Measurements from ENCODE around the gene ATP5F1B. TPM values are rescaled to one million over a fixed set of nuclear protein-coding genes. Genes with fewer than 3 reads are reported as not detected.

The ATP5F1B gene
- total and polyA plus RNA-seq, 9 of the 15 experiments (the other 6 are each of a cell fraction or from before 2014, with no cell fraction given), result 908 to 3,125 (median 1,482) TPM

DNA sequence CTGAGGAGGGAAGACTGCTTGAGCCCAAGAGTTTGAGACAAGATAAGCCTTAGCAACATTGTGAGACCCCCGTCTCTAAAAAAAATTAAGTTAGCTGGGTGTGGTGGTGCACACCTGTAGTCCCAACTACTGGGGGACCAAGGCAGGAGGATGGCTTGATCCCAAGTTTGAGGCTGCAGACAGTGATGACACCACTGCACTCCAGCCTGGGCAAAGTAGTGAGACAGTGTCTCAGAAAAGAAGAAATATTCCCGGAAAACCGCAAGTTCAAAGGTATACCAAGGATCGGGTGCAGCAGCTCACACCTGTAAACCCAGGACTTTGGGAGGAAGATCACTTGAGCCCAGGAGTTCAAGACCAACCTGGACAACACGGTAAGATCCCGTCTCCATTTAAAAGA, 36.5 kb upstream of the ATP5F1B start (continued):
- TF ChIP-seq, protein P1, sequence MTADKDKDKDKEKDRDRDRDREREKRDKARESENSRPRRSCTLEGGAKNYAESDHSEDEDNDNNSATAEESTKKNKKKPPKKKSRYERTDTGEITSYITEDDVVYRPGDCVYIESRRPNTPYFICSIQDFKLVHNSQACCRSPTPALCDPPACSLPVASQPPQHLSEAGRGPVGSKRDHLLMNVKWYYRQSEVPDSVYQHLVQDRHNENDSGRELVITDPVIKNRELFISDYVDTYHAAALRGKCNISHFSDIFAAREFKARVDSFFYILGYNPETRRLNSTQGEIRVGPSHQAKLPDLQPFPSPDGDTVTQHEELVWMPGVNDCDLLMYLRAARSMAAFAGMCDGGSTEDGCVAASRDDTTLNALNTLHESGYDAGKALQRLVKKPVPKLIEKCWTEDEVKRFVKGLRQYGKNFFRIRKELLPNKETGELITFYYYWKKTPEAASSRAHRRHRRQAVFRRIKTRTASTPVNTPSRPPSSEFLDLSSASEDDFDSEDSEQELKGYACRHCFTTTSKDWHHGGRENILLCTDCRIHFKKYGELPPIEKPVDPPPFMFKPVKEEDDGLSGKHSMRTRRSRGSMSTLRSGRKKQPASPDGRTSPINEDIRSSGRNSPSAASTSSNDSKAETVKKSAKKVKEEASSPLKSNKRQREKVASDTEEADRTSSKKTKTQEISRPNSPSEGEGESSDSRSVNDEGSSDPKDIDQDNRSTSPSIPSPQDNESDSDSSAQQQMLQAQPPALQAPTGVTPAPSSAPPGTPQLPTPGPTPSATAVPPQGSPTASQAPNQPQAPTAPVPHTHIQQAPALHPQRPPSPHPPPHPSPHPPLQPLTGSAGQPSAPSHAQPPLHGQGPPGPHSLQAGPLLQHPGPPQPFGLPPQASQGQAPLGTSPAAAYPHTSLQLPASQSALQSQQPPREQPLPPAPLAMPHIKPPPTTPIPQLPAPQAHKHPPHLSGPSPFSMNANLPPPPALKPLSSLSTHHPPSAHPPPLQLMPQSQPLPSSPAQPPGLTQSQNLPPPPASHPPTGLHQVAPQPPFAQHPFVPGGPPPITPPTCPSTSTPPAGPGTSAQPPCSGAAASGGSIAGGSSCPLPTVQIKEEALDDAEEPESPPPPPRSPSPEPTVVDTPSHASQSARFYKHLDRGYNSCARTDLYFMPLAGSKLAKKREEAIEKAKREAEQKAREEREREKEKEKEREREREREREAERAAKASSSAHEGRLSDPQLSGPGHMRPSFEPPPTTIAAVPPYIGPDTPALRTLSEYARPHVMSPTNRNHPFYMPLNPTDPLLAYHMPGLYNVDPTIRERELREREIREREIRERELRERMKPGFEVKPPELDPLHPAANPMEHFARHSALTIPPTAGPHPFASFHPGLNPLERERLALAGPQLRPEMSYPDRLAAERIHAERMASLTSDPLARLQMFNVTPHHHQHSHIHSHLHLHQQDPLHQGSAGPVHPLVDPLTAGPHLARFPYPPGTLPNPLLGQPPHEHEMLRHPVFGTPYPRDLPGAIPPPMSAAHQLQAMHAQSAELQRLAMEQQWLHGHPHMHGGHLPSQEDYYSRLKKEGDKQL (CRISPR knock-in tag; IDR thresholded peaks at IDR 0.05; ENCODE audit: borderline replicate concordance), result no peak
- TF ChIP-seq TFAM (CRISPR knock-in tag; conservative IDR thresholded peaks at IDR 0.05), result no peak
- TF ChIP-seq, protein P2, sequence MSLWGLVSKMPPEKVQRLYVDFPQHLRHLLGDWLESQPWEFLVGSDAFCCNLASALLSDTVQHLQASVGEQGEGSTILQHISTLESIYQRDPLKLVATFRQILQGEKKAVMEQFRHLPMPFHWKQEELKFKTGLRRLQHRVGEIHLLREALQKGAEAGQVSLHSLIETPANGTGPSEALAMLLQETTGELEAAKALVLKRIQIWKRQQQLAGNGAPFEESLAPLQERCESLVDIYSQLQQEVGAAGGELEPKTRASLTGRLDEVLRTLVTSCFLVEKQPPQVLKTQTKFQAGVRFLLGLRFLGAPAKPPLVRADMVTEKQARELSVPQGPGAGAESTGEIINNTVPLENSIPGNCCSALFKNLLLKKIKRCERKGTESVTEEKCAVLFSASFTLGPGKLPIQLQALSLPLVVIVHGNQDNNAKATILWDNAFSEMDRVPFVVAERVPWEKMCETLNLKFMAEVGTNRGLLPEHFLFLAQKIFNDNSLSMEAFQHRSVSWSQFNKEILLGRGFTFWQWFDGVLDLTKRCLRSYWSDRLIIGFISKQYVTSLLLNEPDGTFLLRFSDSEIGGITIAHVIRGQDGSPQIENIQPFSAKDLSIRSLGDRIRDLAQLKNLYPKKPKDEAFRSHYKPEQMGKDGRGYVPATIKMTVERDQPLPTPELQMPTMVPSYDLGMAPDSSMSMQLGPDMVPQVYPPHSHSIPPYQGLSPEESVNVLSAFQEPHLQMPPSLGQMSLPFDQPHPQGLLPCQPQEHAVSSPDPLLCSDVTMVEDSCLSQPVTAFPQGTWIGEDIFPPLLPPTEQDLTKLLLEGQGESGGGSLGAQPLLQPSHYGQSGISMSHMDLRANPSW (CRISPR knock-in tag; IDR thresholded peaks at IDR 0.05), result no peak
